Raji (cell line): Measurements from ENCODE around the gene HMCN1.

Source experiments
- POLR2A ChIP-seq: IDR thresholded peaks from 2 replicates; pipeline ENCODE4 v1.6.1; 2011; ENCODE audit warnings: low read depth, low read length, control low read depth; ENCODE audit not compliant: insufficient read depth

HMCN1 gene

DNA sequence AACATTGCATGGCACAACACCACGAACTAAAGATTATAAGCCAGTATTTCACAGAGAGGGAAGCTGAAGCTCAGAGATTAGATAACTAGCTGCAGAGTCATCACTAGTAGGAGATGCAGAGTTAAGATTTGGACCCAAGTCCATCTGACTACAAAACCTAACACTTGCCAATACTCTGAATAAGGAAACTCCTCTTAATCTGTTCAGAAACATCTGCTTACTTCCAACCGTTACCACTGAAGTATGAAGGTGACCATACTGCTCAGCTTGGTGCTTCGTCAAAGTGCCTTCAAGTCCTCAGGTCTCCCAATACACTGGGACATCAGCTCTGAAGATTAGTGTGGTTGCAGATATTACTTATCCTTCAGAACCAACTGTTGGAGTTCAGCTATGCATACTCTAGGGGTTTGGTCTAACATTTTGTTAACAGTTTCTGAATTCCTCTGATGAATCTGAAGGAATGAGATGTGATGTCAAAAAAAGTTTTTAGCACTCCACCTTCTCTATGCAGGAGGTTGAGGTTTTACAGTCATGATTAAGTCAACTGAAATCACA, 461.3 kb downstream of the HMCN1 start:
- TF ChIP-seq POLR2A: no peak

DNA sequence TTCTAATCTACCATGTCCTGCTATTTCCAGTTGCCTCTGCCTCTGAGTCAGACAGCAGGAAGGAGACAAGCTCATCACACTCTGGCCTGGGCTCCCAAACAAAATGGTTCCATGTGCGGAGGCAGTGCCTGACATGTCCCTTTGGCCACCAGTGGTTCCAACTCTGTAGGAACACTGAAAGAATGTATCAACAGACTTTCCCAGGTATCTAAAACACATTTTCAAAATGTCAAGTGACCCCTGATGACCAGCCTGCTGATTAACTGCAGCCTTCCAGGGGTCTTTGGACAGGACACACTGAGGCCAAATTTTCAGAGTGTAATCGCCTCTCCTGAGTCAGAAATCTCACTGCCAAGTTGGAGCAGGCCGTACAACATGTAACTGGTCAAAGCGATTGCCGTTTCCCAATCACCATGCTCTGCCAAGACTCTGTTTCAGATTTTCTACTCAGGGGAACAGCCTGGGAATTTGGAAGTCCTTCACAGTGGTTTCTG, 468.1 kb downstream of the HMCN1 start:
- TF ChIP-seq POLR2A: no peak

DNA sequence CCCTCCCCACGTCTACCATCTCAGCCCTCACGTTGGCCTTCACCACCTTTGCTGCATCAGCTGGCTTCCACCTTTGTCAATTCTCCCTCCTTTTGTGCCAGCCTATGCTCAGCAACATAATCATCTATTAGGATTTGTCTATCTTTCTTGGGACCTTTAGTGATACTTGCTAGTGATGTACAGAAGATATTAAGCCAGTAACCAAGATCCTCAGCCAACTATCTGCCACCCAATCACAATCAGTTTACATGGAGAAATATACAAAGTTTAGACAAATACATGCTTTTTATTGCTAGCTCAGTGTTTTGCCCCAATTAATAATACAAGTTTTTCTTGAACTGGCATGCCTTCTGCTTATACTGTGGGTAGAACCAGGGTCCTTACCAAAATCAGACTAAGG, 468.6 kb downstream of the HMCN1 start:
- TF ChIP-seq POLR2A: no peak

DNA sequence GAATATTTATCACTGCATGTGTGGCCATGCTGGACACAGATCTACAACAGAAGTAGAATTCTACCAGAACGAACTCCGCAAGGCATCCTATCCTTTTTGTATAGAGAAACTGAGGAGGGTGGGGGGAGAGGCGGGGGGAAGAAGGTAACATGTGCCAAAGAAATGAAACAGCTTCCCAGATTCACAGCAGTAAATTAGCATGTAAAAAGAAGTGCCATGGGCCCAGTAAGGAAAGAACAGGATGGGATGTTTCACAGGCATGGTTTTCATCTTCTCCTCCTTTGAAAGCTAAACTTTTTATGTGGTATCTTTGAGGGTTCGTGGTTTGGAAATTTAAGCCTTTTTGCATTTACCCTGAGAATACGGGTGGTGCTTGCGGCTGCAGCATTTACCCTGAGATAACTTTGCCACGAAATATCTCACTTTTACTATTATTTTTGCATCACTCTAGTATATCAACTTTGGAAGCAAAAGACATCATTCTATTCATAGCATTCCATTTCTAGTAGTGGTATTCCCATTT, 471.9 kb downstream of the HMCN1 start:
- TF ChIP-seq POLR2A: no peak

DNA sequence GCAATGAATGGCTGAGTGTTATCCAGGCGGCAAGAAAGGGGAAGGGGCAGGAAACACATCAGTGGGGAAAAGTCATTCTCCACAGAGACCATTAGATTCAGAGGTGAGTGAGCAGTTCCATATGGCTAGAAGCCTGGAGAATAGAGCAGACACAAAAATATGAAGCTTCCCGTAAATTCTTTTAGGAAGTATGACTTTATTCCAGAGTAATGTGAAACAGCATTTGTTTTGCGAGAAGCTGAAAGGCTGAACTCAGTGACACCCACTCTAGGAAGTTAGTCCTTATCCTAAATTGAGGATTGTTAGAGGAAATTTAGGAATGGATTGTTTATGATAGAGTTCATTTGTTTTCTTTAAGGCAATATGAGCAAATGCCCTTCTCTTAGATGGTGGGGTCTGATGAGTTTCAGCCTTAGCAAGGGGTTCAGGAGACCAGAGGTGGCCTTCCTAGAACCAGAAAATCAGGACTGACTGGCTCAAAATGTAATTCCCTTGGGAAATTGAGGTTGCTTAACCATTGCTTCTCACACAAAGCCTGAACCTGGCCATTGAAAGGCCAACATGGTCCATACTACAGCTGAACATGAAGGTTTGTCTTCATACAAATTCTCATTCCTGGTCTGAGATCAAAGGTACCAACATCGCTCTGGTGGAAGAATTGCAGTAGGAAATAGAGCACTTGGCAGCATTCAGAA, 473.3 kb downstream of the HMCN1 start:
- no peak for TF ChIP-seq POLR2A

DNA sequence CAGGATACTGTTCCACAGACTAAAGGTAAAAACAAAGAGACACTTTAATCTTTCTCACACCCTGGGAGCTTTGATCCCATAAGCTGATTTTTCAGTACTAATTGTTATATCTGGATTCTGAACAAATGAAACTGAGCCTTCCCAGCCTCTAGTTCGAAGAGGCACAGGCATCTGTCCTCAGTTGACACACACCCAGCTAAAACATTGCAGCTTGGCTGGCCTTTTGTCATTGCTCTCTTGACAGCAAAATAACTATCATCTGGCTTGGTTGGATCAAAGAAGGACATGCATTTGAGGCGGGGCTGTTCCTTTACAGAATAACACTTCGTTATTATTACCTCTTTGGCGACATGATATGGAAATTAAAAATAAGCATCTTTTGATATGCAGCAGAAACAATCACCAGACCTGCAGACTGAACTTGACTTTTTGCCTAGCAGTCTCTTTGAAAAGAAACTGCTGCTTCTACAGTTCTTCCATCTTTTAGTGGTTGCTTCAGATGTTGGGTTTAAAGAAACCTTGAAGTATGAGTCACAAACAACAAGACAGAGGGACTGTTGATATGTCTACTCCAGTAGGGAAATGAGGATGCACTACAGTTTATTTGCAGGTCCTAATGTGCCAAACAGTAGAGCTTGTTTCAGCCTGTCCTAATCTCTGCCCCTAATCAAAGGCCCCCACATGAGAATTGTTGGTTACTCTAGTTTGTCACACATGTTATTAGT, 474.4 kb downstream of the HMCN1 start:
- TF ChIP-seq POLR2A: no peak

DNA sequence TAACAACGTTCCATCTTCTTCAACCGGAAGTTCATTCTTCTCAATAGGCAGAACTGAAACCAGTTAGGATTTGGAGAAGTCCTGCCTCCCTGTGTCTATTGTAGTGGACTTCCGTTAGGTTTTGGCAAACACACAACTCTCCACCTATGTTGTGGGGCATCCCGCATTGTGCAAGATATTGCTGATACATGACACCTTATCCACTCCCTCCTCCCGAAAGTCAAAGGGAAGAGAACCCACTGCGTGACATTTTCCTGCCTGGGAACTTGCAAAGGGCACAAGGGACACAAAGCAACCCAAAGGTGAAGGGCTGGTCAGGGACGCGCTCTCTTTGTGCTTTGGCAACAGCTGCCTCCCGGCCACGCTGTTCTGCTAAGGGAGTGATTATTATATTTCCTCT, 476.1 kb downstream of the HMCN1 start:
- no peak for TF ChIP-seq POLR2A

DNA sequence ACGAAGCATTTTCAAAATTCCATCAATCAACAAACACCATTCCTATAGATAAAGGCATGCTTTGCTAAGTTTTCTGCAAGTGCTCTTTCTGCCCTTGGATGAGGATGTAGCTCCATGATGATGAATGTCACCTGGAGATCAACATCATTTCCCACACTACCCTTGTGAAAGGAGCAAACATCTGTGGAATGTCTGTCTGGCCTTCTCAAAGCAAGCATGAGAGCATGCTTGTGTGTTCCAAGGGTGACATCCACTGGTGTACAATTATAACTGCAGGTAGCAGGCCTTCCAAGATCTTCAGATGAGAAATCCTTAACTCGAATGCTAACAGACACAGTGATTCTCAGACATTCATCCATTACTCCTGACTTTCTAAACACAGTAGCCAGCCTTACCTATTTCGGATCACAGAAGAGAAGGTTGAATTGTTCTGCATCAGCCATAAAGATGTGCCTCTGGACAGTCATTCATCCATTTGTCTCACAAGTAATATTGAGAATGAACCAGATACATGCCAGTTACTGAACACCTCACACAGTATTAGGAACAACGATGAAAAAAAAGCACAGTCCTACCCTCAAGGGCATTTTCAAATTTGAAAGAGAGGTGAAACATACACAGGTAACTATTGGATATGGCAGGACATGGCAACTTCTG, 478.5 kb downstream of the HMCN1 start:
- no peak for TF ChIP-seq POLR2A

DNA sequence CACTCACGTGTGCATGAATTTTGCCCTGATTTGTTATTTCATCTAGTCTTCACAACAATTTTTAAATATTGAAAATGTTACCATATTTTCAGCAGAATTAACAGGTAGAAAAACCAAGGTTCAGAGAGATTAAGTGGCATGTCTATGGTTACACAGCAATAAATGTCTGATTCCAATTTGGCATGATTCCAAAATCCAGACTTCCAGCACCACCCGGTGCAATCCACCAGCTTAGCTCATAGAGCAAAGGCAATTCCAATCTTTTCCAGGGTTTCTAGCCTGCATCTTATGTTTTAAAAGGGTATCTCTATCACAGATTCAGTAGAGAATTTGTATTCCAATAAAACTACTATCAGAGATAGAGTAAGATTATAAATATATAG, 479.0 kb downstream of the HMCN1 start:
- TF ChIP-seq POLR2A: no peak

DNA sequence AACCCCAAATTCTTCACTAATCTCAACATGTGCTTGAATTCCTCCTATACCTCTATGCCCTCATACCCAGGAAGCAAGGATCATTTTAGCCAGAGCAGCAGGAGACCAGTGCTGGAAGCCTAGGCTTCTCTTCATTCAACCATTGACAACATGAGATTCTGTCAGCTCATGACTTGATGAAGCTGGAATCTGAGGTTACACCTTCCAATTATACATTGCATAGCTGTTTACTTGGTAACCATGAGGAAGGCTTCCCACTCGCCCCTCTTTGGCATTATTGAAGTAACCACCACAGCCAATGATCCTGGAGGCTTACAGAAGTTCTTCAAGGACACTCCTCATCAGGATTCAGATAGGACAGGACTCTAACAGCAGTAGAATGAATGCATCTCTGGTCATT, 480.6 kb downstream of the HMCN1 start:
- TF ChIP-seq POLR2A: no peak

DNA sequence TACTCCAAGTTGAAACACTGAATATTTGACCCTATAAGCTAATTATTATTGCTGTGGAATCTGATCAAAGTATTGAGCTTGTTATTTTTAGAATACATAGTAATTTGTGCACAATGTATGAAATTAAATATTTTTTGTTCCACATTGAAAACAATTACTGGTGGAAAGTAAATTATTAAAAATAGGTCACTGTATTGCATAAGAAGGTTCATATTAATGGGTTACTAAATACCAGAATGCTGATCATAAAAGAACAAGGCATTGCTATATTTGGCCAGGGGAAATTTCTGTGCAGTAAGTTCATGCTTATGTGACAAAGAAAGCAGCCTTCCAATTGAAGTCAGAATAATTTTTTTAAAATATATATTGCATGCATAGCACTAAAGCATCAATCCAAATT, 481.4 kb downstream of the HMCN1 start:
- no peak for TF ChIP-seq POLR2A

DNA sequence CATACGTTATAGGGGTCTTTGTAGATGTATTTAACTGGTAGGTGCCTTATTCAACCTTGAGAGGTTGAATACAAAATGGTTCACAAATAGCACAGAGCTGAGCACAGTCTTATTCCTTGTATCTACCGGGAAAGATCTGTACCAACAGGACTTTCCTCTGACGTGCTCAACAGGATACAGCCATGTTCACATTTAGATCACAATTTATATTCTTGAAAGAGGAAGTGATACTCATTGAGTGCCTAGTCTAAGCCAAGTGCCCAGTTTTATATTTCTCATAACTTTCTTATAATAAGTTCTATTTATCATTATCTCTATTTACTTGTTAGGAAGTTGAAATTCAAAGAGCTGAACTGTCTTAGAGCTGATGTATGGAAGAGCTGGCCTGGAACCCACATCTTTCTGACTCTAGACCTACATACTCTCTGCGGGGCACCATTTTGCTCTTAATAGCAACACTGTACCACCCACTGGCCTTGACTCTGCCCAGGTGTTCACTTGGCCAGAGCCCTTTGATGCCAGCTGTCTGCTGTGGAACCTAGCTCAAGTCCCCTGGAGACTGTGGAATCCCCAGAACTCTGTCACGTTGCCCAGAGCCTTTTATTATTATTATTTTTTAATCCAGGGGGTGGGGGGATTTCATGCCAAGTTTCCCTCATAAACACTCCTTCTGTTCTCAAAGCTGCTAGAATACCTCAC, 484.6 kb downstream of the HMCN1 start:
- no peak for TF ChIP-seq POLR2A

DNA sequence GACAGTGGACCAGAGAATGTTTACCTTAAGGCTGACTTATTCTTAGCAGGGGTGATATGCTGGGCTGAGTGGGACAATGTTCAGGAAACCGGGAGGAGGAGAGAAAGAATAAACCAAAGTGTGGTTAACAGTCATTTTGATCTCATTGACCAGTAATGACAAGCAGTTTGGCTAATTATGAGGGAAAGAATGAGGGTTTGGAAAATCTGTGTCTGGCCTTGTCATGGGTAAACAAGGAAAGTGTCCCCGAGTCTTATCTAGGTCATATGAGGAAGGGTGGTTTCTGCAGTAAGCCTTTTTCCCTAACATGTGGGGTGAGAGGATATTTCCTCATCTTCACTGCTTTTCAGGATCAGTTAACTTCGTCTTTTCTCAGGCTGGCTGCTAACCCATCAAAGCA, 485.9 kb downstream of the HMCN1 start:
- no peak for TF ChIP-seq POLR2A

DNA sequence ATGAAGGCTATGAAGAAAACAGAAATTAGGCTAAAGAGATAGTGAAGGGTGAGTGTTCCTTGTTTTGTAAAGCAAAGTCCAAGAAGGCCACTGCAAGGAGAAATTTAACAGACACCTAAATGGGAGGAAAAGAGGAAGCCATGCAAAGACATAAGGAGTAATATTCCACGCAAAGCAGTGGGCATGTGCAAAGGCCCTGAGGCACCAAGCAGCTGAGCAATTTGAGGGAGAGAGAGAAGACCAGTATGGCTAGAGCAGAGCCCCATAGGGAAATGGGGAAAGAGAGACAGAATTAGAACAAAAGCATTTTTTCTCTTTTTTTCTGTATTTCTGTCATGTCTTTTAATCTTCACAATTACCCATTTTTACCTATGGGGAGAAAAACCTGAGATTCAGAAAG, 486.7 kb downstream of the HMCN1 start:
- TF ChIP-seq POLR2A: no peak

DNA sequence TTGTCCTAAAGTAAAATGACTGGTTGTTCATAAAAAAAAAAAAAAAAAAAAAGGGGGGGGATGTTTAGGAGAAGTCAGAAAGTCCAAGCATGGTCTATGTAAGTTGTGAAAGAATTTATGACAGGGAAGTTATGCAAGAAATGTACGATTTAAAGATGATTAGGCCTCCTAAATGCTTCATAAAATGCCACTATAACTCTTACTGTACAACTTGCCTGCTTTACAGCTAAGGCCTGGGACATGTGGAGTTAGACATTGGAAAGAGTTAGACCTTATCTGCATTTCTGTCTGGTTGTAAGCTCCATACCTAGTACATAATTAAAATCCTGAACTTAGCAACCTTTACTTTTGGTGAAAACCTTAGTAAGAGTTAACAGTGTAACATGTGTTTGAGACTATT, 490.9 kb downstream of the HMCN1 start:
- no peak for TF ChIP-seq POLR2A
